GM12891 (cell line): ENCODE results near the gene CAPZA2.
"Not testable (repeated sequence)": the region's sequence is repeated elsewhere in the genome, so short reads cannot be mapped to it uniquely, and the experiment has no call there.

Experiments
- POLR2A ChIP-seq: IDR thresholded peaks from 2 replicates; pipeline ENCODE4 v1.6.1; 2011; ENCODE audit warnings: low read depth, low read length, control low read depth
- TAF1 ChIP-seq: IDR thresholded peaks from 2 replicates; pipeline ENCODE4 v1.6.1; 2011; ENCODE audit warnings: low read depth, low read length, control low read depth

- TF ChIP-seq POLR2A, TAF1: not testable (repeated sequence)
These were observed 40.7 kb upstream of the CAPZA2 start for GRCh38 chr7:116821647-116822046.
